ENCODE data around the gene CLIC2.

DNA sequence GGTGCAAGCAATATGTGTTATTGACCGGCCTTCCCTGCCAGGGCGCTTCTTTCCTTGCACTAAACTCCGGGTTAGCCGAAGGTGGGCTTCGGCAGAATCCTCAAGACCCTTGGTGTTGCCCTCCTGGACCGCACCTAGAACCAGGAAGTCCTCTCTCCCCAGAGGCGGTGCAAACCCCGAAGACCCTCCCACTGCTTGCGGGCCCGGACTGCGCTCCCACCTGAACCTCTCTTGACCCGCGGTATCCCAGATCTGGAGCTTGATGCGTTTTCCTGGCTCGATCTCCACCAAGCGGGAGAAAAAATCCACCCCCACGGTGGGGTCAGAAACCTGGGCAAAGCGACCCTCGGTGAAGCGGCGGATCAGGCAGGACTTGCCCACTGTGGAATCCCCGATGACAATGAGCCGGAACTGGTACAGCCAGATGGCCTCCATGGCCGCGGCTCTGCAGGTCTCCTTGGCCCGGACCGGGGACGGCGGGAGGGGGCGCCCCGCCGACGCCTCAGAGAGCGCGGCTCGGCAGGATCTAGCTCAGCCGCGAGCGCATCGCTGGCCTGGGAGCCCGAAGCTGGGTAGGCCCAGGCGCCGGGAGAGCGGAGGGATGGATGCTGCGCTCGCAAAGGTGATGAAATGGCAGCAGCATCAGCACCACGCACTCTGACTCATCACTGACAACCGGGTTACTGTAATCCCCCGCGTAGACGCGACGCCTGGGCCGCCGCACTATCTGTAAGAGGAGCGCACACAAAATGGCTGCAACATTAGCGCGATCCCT, 70.4 kb downstream of the CLIC2 start, which contains the start of gene RAB39B:
- TF ChIP-seq, protein P1, sequence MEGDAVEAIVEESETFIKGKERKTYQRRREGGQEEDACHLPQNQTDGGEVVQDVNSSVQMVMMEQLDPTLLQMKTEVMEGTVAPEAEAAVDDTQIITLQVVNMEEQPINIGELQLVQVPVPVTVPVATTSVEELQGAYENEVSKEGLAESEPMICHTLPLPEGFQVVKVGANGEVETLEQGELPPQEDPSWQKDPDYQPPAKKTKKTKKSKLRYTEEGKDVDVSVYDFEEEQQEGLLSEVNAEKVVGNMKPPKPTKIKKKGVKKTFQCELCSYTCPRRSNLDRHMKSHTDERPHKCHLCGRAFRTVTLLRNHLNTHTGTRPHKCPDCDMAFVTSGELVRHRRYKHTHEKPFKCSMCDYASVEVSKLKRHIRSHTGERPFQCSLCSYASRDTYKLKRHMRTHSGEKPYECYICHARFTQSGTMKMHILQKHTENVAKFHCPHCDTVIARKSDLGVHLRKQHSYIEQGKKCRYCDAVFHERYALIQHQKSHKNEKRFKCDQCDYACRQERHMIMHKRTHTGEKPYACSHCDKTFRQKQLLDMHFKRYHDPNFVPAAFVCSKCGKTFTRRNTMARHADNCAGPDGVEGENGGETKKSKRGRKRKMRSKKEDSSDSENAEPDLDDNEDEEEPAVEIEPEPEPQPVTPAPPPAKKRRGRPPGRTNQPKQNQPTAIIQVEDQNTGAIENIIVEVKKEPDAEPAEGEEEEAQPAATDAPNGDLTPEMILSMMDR (conservative IDR thresholded peaks at IDR 0.05; ENCODE audit: low read length): peak; percentile 40
- no peak for TF ChIP-seq EZH2phosphoT487 (IDR thresholded peaks at IDR 0.05; ENCODE audit: borderline replicate concordance, low read depth, low read length)
